ENCODE results near the gene ALLC.

GRCh38 chr2:3622967-3623366 lies 35.0 kb upstream of the ALLC start:
- TF ChIP-seq CTCF (IDR thresholded peaks at IDR 0.05): no peak
- no peak for TF ChIP-seq POLR2A (IDR thresholded peaks at IDR 0.05)
